ENCODE measurements around the gene ARIH1. TPM values are rescaled to one million over a fixed set of nuclear protein-coding genes. Genes with fewer than 3 reads are reported as not detected.

Gene ARIH1
- total RNA-seq (2022; extraction: Qiagen RNA extraction), result 45.5 to 86.3 TPM (median 76.1 TPM) in 5 replicates

GRCh38 chr15:72473614-72474465, at the start of gene ARIH1:
Gene ARIH1, plus strand, starts transcription at chr15:72474330. Its CDS starts 310 bp downstream, at chr15:72474640.

Other genes starting within 250 kb of the ARIH1 start
- 2,890 to 3,431 TPM (median 3,241 TPM) in 5 replicates for gene PKM, start 243.1 kb upstream of the ARIH1 start, total RNA-seq (2022; extraction: Qiagen RNA extraction)
- 47.9 to 66.0 TPM (median 59.9 TPM) in 5 replicates for gene PARP6, start 201.8 kb upstream of the ARIH1 start, total RNA-seq (2022; extraction: Qiagen RNA extraction)
- 0.10 to 0.25 TPM (median 0.17 TPM) in 4 of 5 replicates, not detected in the other for gene CELF6, start 154.2 kb upstream of the ARIH1 start, total RNA-seq (2022; extraction: Qiagen RNA extraction)
- gene HEXA, start 98.3 kb upstream of the ARIH1 start, total RNA-seq (2022; extraction: Qiagen RNA extraction), result 137 to 156 TPM (median 154 TPM) in 5 replicates
- not detected in 5 replicates for gene TMEM202, start 76.0 kb upstream of the ARIH1 start, total RNA-seq (2022; extraction: Qiagen RNA extraction)
- 0.10 TPM in 1 of 5 replicates, not detected in the others for gene GOLGA6B, start 180.4 kb downstream of the ARIH1 start, total RNA-seq (2022; extraction: Qiagen RNA extraction)
- gene HIGD2B, start 211.9 kb downstream of the ARIH1 start, total RNA-seq (2022; extraction: Qiagen RNA extraction), result not detected in 5 replicates
- gene BBS4, start 211.9 kb downstream of the ARIH1 start, total RNA-seq (2022; extraction: Qiagen RNA extraction), result 15.1 to 19.8 TPM (median 17.4 TPM) in 5 replicates